ES-I3 (cell line): Measurements from ENCODE around the gene RHO.
"Not testable (repeated sequence)": the region's sequence is repeated elsewhere in the genome, so short reads cannot be mapped to it uniquely, and the experiment has no call there.

ENCODE experiments used
- H3K36me3 ChIP-seq: 2 replicates; pipeline ENCODE4 v1.6.1; 2013; ENCODE audit warnings: mild to moderate bottlenecking, low read length, control low read depth, moderate library complexity; ENCODE audit not compliant: insufficient read depth
- H3K4me1 ChIP-seq: 2 replicates; pipeline ENCODE4 v1.6.1; 2013; ENCODE audit warnings: mild to moderate bottlenecking, control low read depth, low read length; ENCODE audit not compliant: insufficient read depth
- H3K9ac ChIP-seq: 2 replicates; pipeline ENCODE4 v1.6.1; 2013; ENCODE audit warnings: low read depth, mild to moderate bottlenecking, low read length, moderate library complexity
- H3K9me3 ChIP-seq: 2 replicates; pipeline ENCODE4 v1.6.1; 2013; ENCODE audit warnings: mild to moderate bottlenecking, low read length, moderate library complexity; ENCODE audit not compliant: control insufficient read depth, insufficient read depth

Gene RHO

DNA sequence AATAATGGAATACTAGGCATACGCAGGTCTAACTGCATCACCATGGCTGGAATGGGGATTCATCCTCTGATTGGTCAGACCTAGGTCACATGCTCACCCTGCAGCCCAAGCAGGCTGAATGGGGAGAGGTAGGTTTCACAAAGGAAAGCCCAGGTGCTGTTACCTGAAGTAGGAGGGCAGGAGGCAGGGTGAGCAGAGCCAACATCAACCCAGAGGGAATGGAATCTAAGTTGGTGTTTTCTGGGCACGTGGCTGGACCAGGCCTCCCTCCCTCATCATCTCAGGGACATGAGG is 7.9 kb downstream of the RHO start:
- Histone ChIP-seq H3K4me1 (peaks cover 10% of the 10 kb centered on the region; the same call in 1 of the 2 replicates), H3K9ac (no peak overlapping the region), H3K9me3 (no peaks in the 10 kb centered on the region; the same call in 1 of the 2 replicates), H3K36me3 (no peaks in the 10 kb centered on the region)

DNA sequence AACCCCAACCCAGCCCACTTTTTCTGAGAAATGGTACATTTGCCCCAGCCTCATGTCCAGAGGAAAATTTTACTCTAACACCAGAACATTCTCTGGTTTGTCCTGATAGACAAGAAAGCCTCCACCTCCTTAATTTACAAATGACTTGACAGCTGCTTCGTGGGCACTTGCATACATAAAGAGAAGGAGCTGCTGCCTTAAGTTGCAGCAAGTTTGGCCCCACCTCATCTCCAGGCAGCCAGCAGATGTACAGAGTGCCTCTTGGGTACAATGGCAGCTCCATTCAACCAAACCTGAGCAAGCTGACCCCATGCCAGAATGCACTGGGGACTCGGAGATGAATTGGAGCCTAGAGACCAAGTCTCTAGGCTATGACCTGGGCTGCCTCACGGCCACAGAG is 8.4 kb downstream of the RHO start:
- no peaks in the 10 kb centered on the region for H3K36me3 ChIP-seq

GRCh38 chr3:129539206-129539605 is 10.8 kb downstream of the RHO start:
- Histone ChIP-seq H3K4me1 (peaks cover 5% of the 10 kb centered on the region; the same call in 1 of the 2 replicates), H3K36me3 (no peaks in the 10 kb centered on the region), H3K9me3 (no peaks in the 10 kb centered on the region; the same call in 1 of the 2 replicates), H3K9ac (no peak overlapping the region)

More for the DNA sequence above, 8.4 kb downstream of the RHO start:
- H3K4me1 ChIP-seq, result peaks cover 10% of the 10 kb centered on the region; the same call in 1 of the 2 replicates
- no peak overlapping the region for H3K9ac ChIP-seq
- H3K9me3 ChIP-seq, result no peaks in the 10 kb centered on the region; the same call in 1 of the 2 replicates

DNA sequence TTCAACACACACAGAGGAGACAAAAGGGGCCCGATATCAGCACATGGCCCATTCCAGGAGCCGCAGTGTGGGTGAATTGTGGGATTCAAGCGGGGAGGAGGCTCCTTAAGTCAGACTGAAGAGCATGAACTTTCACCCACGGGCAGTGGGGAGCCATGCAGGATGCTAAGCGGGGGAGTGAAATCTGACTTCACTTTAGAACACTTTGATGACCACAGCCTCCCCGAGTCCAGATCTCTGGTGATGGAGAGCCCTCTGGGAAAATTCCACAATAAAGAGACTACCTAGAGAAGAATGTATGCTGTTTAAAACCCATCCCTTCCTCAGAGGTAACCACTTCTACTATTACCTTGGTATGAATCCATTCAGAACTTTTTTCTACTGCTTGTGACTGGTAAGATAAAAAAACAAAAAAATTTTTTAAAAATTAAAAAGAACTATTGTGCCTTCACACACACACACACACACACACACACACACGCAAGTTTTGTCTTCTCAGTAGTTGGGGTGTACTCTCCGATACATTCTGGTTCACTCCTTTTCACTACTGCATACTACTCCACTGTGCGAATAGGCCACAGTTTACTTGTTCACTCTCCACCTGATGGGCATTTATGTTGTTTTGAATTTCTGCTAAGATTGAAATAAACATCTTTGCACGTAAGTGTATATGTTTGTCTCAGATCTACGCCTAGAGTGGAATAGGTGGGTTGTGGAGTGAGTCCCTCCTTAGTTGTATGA is 12.5 kb downstream of the RHO start:
- no peaks in the 10 kb centered on the region for H3K9me3 ChIP-seq
- no peak overlapping the region for H3K9ac ChIP-seq
- H3K36me3 ChIP-seq, result no peaks in the 10 kb centered on the region
- peaks cover 4% of the 10 kb centered on the region; the same call in 1 of the 2 replicates for H3K4me1 ChIP-seq

GRCh38 chr3:129542747-129543146 is 14.3 kb downstream of the RHO start:
- no peaks in the 10 kb centered on the region for H3K9me3 ChIP-seq
- H3K36me3 ChIP-seq, result no peaks in the 10 kb centered on the region
- H3K4me1 ChIP-seq, result no peaks in the 10 kb centered on the region; the same call in 1 of the 2 replicates
- no peak overlapping the region for H3K9ac ChIP-seq

GRCh38 chr3:129543156-129543790 is 14.8 kb downstream of the RHO start, which contains the start of gene H1-8:
Gene H1-8 (plus strand): TSS chr3:129543175. CDS start chr3:129543219, 44 bp downstream.
- H3K9me3 ChIP-seq, result no peaks in the 10 kb centered on the region
- H3K36me3 ChIP-seq, result no peaks in the 10 kb centered on the region
- H3K9ac ChIP-seq, result no peak within 1 kb of the TSS
- no peaks in the 10 kb centered on the region; the same call in 1 of the 2 replicates for H3K4me1 ChIP-seq

DNA sequence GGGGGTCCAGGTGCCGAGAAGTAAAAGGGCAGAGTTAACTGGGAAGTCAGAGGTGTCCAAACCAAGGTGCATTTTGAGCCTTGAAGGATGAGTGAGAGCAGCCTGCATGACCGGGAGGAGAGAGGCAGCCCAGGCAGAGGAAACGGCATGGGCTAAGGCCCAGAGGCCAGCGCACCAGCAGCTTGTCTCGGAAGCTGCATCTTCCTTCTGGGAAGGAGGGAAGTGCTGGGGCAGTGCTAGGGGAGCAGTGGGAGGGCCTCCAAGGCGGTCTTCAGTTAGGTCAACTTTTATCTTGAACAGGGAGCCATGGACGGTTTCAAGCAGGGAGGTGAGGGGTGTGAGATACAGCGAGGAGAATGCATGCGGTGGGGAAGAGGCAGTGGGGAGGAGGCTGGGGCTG is 15.6 kb downstream of the RHO start:
- no peaks in the 10 kb centered on the region for H3K9me3 ChIP-seq
- no peak overlapping the region for H3K9ac ChIP-seq
- H3K36me3 ChIP-seq, result no peaks in the 10 kb centered on the region
- no peaks in the 10 kb centered on the region; the same call in 1 of the 2 replicates for H3K4me1 ChIP-seq

DNA sequence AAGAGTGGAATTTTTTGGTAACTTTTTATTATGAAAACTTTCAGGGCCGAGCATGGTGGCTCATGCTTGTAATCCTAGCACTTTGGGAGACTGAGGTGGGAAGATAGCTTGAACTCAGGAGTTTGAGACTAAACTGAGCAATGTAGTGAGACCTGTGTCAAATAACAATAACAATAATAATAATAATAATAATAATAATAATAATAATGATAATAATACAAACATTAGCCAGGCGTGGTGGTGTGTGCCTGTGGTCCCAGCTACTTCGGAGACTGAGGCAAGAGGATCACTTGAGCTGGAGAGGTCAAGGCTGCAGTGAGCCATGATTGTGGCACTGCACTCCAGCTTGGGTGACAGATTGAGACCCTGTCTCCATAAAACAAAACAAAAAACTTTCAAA is 17.5 kb downstream of the RHO start:
- H3K9ac ChIP-seq, H3K36me3 ChIP-seq, H3K9me3 ChIP-seq, H3K4me1 ChIP-seq: not testable (repeated sequence)

DNA sequence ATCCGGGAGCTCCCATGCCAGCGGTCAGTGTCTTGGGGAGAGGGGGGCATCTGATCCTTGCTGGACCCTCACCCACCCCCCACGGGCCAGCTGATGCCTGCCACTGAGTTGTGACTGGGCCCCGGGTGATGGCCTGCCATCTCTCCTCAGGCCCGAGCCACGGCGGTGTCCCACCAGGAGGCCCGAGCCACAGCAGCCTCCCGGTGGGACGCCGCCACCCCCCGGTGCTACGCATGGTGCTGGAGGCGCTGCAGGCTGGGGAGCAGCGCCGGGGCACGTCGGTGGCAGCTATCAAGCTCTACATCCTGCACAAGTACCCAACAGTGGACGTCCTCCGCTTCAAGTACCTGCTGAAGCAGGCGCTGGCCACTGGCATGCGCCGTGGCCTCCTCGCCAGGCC is 18.8 kb downstream of the RHO start:
- Histone ChIP-seq H3K4me1 (peaks cover 7% of the 10 kb centered on the region; the same call in 1 of the 2 replicates), H3K9ac (no peak overlapping the region), H3K36me3 (no peaks in the 10 kb centered on the region), H3K9me3 (no peaks in the 10 kb centered on the region)

- no peaks in the 10 kb centered on the region for H3K36me3 ChIP-seq
- no peaks in the 10 kb centered on the region for H3K9me3 ChIP-seq
- no peak overlapping the region for H3K9ac ChIP-seq
- H3K4me1 ChIP-seq, result peaks cover 14% of the 10 kb centered on the region
These were observed 19.9 kb downstream of the RHO start for GRCh38 chr3:129548104-129548965.

GRCh38 chr3:129549006-129549800 is 20.8 kb downstream of the RHO start:
- Histone ChIP-seq H3K36me3 (no peaks in the 10 kb centered on the region), H3K4me1 (peaks cover 14% of the 10 kb centered on the region), H3K9me3 (no peaks in the 10 kb centered on the region), H3K9ac (no peak overlapping the region)

- Histone ChIP-seq H3K4me1 (peaks cover 20% of the 10 kb centered on the region), H3K36me3 (no peaks in the 10 kb centered on the region), H3K9me3 (no peaks in the 10 kb centered on the region), H3K9ac (no peak overlapping the region)
These were observed 21.4 kb downstream of the RHO start for GRCh38 chr3:129549805-129550204.

GRCh38 chr3:129552287-129553050 is 24.0 kb downstream of the RHO start:
- H3K4me1 ChIP-seq, result peaks cover 25% of the 10 kb centered on the region
- H3K36me3 ChIP-seq, result peaks cover 5% of the 10 kb centered on the region
- H3K9ac ChIP-seq, result no peak overlapping the region
- no peaks in the 10 kb centered on the region for H3K9me3 ChIP-seq
